RPMI7951 (cell line): ENCODE data around the gene NFE2. TPM values are rescaled to one million over a fixed set of nuclear protein-coding genes. Genes with fewer than 3 reads are reported as not detected.
A peak's percentile ranks its signal among the peaks of the same experiment; 100 is the strongest.

ENCODE experiments used
- DNase-seq: peaks from one replicate; pipeline ENCODE4 v3.0.0-alpha.2; 2012; ENCODE audit warnings: low read depth
- total RNA-seq: library from RNA; depleted of rRNA; stranded (reverse); fragments of >200 nt; shearing (Covaris generic); gene quantifications from 2 replicates; pipeline ENCODE4 v1.2.3, GENCODE V29; 2014

NFE2 gene
- total RNA-seq, 1 experiment from 2014 or later, result 0.48 TPM

- peak; percentile 75 for DNase-seq
Observed at GRCh38 chr12:54306925-54307741, 6.3 kb upstream of the NFE2 start.

- peak; percentile 44 for DNase-seq
Observed at GRCh38 chr12:54304187-54304810, 3.5 kb upstream of the NFE2 start.

GRCh38 chr12:54303640-54304039 lies 2.8 kb upstream of the NFE2 start:
- no peak for DNase-seq

GRCh38 chr12:54301428-54302048 lies 723 bp upstream of the NFE2 start:
- no peak for DNase-seq

- DNase-seq, result no peak
Observed at GRCh38 chr12:54300225-54300731, 537 bp downstream of the NFE2 start.

- peak; percentile 57 for DNase-seq
Observed at GRCh38 chr12:54299515-54300224, 1.1 kb downstream of the NFE2 start.

- DNase-seq, result no peak
Observed at GRCh38 chr12:54298904-54299303, 1.9 kb downstream of the NFE2 start.

- no peak for DNase-seq
Observed at GRCh38 chr12:54296393-54297099, 4.3 kb downstream of the NFE2 start.

- no peak for DNase-seq
Observed at GRCh38 chr12:54294953-54295566, 5.8 kb downstream of the NFE2 start.

- DNase-seq, result no peak
Observed at GRCh38 chr12:54294152-54294952, 6.5 kb downstream of the NFE2 start.

GRCh38 chr12:54292931-54293241 lies 7.9 kb downstream of the NFE2 start:
- no peak for DNase-seq

GRCh38 chr12:54292083-54292930 lies 8.5 kb downstream of the NFE2 start:
- DNase-seq, result no peak

- no peak for DNase-seq
Observed at GRCh38 chr12:54287261-54288157, 13.3 kb downstream of the NFE2 start.

GRCh38 chr12:54286042-54287030 lies 14.5 kb downstream of the NFE2 start:
- no peak for DNase-seq

- no peak for DNase-seq
Observed at GRCh38 chr12:54285150-54286041, 15.4 kb downstream of the NFE2 start.
